ENCODE data around the gene HS3ST2. TPM values are rescaled to one million over a fixed set of nuclear protein-coding genes. Genes with fewer than 3 reads are reported as not detected.
"Not testable (repeated sequence)": the region's sequence is repeated elsewhere in the genome, so short reads cannot be mapped to it uniquely, and the experiment has no call there.

The HS3ST2 gene
- total and polyA plus RNA-seq, 10 donors, result 0.09 to 2.7 (median 0.21) TPM; not detected in 5

DNA sequence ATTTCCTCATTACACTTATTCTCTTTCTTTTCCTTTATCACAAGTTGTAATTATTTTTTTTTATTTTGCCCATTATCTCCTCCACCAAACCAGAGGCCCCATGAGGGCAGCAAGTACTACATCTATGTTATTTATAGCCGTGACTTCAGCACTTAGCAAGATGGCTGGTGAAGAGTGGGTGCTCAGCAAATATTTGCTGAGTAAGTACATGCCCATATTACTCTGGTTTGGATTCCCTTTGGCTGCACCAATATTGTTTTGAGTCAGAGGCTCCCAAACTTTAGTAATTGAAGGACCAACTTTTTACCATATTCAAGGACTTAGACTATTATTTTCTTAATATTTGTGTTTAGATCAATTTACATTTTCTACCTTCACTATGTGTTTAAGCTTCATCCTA is 83.2 kb downstream of the HS3ST2 start:
- TF ChIP-seq, protein P1, sequence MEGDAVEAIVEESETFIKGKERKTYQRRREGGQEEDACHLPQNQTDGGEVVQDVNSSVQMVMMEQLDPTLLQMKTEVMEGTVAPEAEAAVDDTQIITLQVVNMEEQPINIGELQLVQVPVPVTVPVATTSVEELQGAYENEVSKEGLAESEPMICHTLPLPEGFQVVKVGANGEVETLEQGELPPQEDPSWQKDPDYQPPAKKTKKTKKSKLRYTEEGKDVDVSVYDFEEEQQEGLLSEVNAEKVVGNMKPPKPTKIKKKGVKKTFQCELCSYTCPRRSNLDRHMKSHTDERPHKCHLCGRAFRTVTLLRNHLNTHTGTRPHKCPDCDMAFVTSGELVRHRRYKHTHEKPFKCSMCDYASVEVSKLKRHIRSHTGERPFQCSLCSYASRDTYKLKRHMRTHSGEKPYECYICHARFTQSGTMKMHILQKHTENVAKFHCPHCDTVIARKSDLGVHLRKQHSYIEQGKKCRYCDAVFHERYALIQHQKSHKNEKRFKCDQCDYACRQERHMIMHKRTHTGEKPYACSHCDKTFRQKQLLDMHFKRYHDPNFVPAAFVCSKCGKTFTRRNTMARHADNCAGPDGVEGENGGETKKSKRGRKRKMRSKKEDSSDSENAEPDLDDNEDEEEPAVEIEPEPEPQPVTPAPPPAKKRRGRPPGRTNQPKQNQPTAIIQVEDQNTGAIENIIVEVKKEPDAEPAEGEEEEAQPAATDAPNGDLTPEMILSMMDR (IDR thresholded peaks at IDR 0.05 in 8 of 11, conservative IDR thresholded peaks at IDR 0.05 in 3 of 11), result no peak
- TF ChIP-seq POLR2AphosphoS5 (IDR thresholded peaks at IDR 0.05) (no peak), POLR2A (IDR thresholded peaks at IDR 0.05) (no peak)
- Histone ChIP-seq H3K27me3 (replicated peaks in 1 of 7) (peaks cover 0 to 60% (median 11%) of the 10 kb centered on the region in 7 donors), H3K36me3 (no peaks in the 10 kb centered on the region), H3K27ac (no peak overlapping the region), H3K9me3 (peaks cover 0 to 14% (median 0%) of the 10 kb centered on the region in 8 donors), H3K4me1 (peaks cover 0 to 10% (median 9%) of the 10 kb centered on the region in 6 donors), H3K4me3 (no peak overlapping the region)
- no peak for DNase-seq
- intact Hi-C loops (cut with DNase I; ENCODE audit: low total_unique reads), result loop anchor here (5.0 kb wide), 1 partner anchor 50 kb away; no protein-coding TSS in a partner anchor
- WGBS, 5 donors, result 75 to 80% (median 78%) methylated on average over 1 of the region's 1 CpG

DNA sequence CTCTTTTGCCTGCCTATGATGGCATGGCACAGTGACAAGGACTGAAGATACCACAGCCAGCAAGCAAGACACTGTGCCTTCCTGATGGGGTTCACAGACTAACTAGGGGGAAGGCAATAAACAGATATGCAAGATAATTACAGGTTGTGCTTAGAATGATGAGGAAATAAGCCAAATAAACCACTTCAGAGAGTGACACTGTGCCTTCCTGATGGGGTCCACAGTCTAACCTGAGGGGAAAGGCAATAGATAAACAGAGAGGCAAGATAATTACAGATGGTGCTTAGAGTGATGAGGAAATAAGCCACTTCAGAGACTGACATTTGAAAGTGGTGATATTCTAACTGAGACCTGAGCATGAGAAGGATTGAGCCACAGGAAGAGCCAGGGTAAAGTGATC is 84.2 kb downstream of the HS3ST2 start:
- Histone ChIP-seq H3K27me3 (replicated peaks in 1 of 7) (peaks cover 0 to 60% (median 11%) of the 10 kb centered on the region in 7 donors), H3K4me1 (peaks cover 0 to 10% (median 9%) of the 10 kb centered on the region in 6 donors), H3K36me3 (no peaks in the 10 kb centered on the region), H3K9me3 (peaks cover 0 to 14% (median 0%) of the 10 kb centered on the region in 8 donors), H3K27ac (no peak overlapping the region), H3K4me3 (no peak overlapping the region)
- no peak for DNase-seq
- TF ChIP-seq, protein P1 (IDR thresholded peaks at IDR 0.05 in 8 of 11, conservative IDR thresholded peaks at IDR 0.05 in 3 of 11), result no peak
- TF ChIP-seq POLR2AphosphoS5 (IDR thresholded peaks at IDR 0.05) (no peak), POLR2A (IDR thresholded peaks at IDR 0.05) (no peak)
- intact Hi-C loops (cut with DNase I; ENCODE audit: low total_unique reads), result loop anchor here (5.0 kb wide), 1 partner anchor 49 kb away; no protein-coding TSS in a partner anchor

DNA sequence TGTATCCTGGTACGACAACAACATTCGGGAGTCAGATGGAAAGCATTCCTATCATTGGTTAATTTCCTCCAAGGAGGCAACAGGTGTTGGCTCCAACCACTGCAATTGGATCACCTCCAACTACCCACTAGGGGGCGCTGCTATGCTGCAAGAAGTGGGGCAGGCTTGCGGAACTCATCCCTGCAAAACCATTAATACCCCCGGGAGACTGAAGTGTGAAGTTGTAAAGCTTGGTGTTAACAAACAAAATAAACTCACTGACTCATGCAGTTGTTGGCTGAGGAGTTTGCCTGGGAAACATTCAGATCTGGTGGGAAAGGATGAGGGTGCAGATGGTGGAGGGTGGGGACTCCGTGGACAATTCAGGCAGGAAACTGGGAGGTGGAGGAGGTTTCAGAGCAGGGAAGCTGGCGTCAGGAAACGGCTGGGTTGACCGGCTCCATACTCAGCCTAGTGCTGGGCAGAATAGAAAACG is 84.9 kb downstream of the HS3ST2 start:
- H3K4me1 ChIP-seq, result peaks cover 0 to 10% (median 9%) of the 10 kb centered on the region in 6 donors
- no peak for TF ChIP-seq POLR2A (IDR thresholded peaks at IDR 0.05)
- TF ChIP-seq, protein P1 (IDR thresholded peaks at IDR 0.05 in 8 of 11, conservative IDR thresholded peaks at IDR 0.05 in 3 of 11), result peak; percentile 40 to 88 (median 76)
- peaks cover 0 to 14% (median 0%) of the 10 kb centered on the region in 8 donors for H3K9me3 ChIP-seq
- H3K27ac ChIP-seq, result no peak overlapping the region
- intact Hi-C loops (cut with DNase I; ENCODE audit: low total_unique reads), result loop anchor here (5.0 kb wide), 1 partner anchor 48 kb away; no protein-coding TSS in a partner anchor
- no peaks in the 10 kb centered on the region for H3K36me3 ChIP-seq
- peak; percentile 83 for DNase-seq
- peak overlapping the region in 1 of 8 donors; percentile 33 for H3K4me3 ChIP-seq
- peaks cover 0 to 62% (median 15%) of the 10 kb centered on the region in 7 donors for H3K27me3 ChIP-seq (replicated peaks in 1 of 7)
- WGBS, 5 donors, result 3 to 6% (median 4%) methylated on average over 10 of the region's 10 CpGs

DNA sequence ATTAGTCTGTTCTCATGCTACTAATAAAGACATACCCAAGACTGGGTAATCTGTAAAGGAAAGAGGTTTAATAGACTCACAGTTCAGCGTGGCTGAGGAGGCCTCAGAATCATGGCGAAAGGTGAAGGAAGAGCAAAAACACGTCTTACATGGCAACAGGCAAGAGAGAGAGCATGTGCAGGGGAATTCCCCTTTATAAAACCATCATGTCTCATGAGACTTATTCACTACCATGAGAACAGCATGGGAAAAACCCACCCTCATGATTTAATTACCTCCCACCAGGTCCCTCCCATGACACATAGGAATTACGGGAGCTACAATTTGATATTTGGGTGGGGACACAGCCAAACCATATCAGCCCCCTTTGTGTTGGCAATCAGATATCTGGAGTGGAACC is 85.6 kb downstream of the HS3ST2 start:
- not testable (repeated sequence) for H3K4me3 ChIP-seq, H3K27ac ChIP-seq, DNase-seq, H3K36me3 ChIP-seq, H3K4me1 ChIP-seq
- peaks cover 0 to 60% (median 13%) of the 10 kb centered on the region in 7 donors for H3K27me3 ChIP-seq (replicated peaks in 1 of 7)
- peaks cover 0 to 14% (median 0%) of the 10 kb centered on the region in 8 donors for H3K9me3 ChIP-seq
- intact Hi-C loops (cut with DNase I; ENCODE audit: low total_unique reads), result loop anchor here (5.0 kb wide), 1 partner anchor 48 kb away; no protein-coding TSS in a partner anchor
- WGBS, 5 donors, result 65 to 78% (median 71%) methylated on average over 4 of the region's 4 CpGs

Data from spleen (tissue), 11 donors.